ENCODE results near the gene RB1.

RB1 gene

GRCh38 chr13:48263196-48263595 is 40.4 kb upstream of the RB1 start:
- no peak overlapping the region for H3K4me3 ChIP-seq (replicated peaks; ENCODE audit: low read depth, low read length)
- no peak for DNase-seq (ENCODE audit: low read depth)
- TF ChIP-seq CTCF (IDR thresholded peaks at IDR 0.05; ENCODE audit: low read length, missing control alignments), result no peak

- no peak for DNase-seq (ENCODE audit: low read depth)
- TF ChIP-seq CTCF (IDR thresholded peaks at IDR 0.05; ENCODE audit: low read length, missing control alignments), result no peak
- H3K4me3 ChIP-seq (replicated peaks; ENCODE audit: low read depth, low read length), result no peak overlapping the region
Measured at GRCh38 chr13:48264058-48264457, 39.5 kb upstream of the RB1 start.

GRCh38 chr13:48265217-48265815 is 38.2 kb upstream of the RB1 start:
- H3K4me3 ChIP-seq (replicated peaks; ENCODE audit: low read depth, low read length), result no peak overlapping the region
- TF ChIP-seq CTCF (IDR thresholded peaks at IDR 0.05; ENCODE audit: low read length, missing control alignments), result no peak
- no peak for DNase-seq (ENCODE audit: low read depth)

GRCh38 chr13:48266150-48266549 is 37.4 kb upstream of the RB1 start:
- DNase-seq (ENCODE audit: low read depth), result no peak
- TF ChIP-seq CTCF (IDR thresholded peaks at IDR 0.05; ENCODE audit: low read length, missing control alignments), result no peak
- no peak overlapping the region for H3K4me3 ChIP-seq (replicated peaks; ENCODE audit: low read depth, low read length)

GRCh38 chr13:48266701-48267639 is 36.6 kb upstream of the RB1 start:
- no peak for DNase-seq (ENCODE audit: low read depth)
- no peak overlapping the region for H3K4me3 ChIP-seq (replicated peaks; ENCODE audit: low read depth, low read length)
- no peak for TF ChIP-seq CTCF (IDR thresholded peaks at IDR 0.05; ENCODE audit: low read length, missing control alignments)

- no peak for TF ChIP-seq CTCF (IDR thresholded peaks at IDR 0.05; ENCODE audit: low read length, missing control alignments)
Measured at GRCh38 chr13:48268019-48268418, 35.5 kb upstream of the RB1 start.

More at GRCh38 chr13:48268019-48268418, 35.5 kb upstream of the RB1 start:
- no peak overlapping the region for H3K4me3 ChIP-seq (replicated peaks; ENCODE audit: low read depth, low read length)
- DNase-seq (ENCODE audit: low read depth), result no peak

Measured in fibroblast of pulmonary artery (primary cell).